Measurements from ENCODE around the gene ACSL5.

DNA sequence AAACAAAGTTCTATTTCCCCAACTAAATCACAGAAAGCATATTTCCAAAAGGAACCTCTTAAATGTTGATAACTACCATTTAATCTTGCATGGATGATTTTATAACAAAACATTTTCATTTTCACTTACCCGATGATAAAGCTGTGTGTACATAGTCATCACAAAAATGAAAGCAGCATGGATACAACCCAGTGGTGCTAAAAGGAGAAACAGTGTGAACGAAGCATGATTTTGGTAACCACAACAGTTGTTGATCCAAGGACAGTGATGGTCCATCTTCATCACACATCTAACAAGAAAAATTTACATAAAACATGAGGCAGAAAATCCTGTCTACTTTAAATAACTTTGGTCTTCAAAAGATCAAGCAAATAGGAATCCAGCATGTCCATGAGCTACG, 68.1 kb downstream of the ACSL5 start:
- no peak for TF ChIP-seq CTCF (IDR thresholded peaks at IDR 0.05)
- no peak for TF ChIP-seq POLR2AphosphoS5 (IDR thresholded peaks at IDR 0.05)

All from prostate gland (tissue), 2 donors.